Measurements from ENCODE around the gene LPCAT3.

LPCAT3 gene

GRCh38 chr12:6962285-6963015 lies 55.8 kb downstream of the LPCAT3 start:
- DNase-seq = no peak

- DNase-seq = peak; percentile 80
These were observed 56.5 kb downstream of the LPCAT3 start for GRCh38 chr12:6961695-6962284.

GRCh38 chr12:6961278-6961694 lies 57.0 kb downstream of the LPCAT3 start:
- no peak for DNase-seq

- DNase-seq = no peak
These were observed 57.5 kb downstream of the LPCAT3 start for GRCh38 chr12:6960593-6961277.

- no peak for DNase-seq
These were observed 58.3 kb downstream of the LPCAT3 start for GRCh38 chr12:6959805-6960592.

GRCh38 chr12:6959058-6959804 lies 59.0 kb downstream of the LPCAT3 start:
- no peak for DNase-seq

- no peak for DNase-seq
These were observed 59.6 kb downstream of the LPCAT3 start for GRCh38 chr12:6958609-6959057.

GRCh38 chr12:6957741-6958608 lies 60.3 kb downstream of the LPCAT3 start:
- no peak for DNase-seq

- no peak for DNase-seq
These were observed 61.0 kb downstream of the LPCAT3 start for GRCh38 chr12:6957151-6957701.

GRCh38 chr12:6956021-6956727 lies 62.1 kb downstream of the LPCAT3 start:
- DNase-seq = no peak

GRCh38 chr12:6955108-6956020 lies 62.9 kb downstream of the LPCAT3 start:
- DNase-seq = no peak

- no peak for DNase-seq
These were observed 63.8 kb downstream of the LPCAT3 start for GRCh38 chr12:6954316-6955107.

GRCh38 chr12:6953442-6954315 lies 64.6 kb downstream of the LPCAT3 start:
- no peak for DNase-seq

- no peak for DNase-seq
These were observed 65.3 kb downstream of the LPCAT3 start for GRCh38 chr12:6952863-6953441.

GRCh38 chr12:6952121-6952862 lies 66.0 kb downstream of the LPCAT3 start:
- DNase-seq = no peak

- DNase-seq = no peak
These were observed 66.6 kb downstream of the LPCAT3 start for GRCh38 chr12:6951551-6952120.
